IMR-90 (cell line): ENCODE results near the gene UBALD1. TPM values are rescaled to one million over a fixed set of nuclear protein-coding genes. Genes with fewer than 3 reads are reported as not detected.

ENCODE experiments used
- ATAC-seq: fragments of 200-7000 bp; cut with Tn5 transposase; 2 replicates; pipeline ENCODE4 v1.9.1; 2020; ENCODE audit warnings: low read depth, mild to moderate bottlenecking, moderate library complexity
- BruUV-seq: library from RNA; stranded (reverse); fragments of 400-500 nt; replicated peaks from 2 replicates; lab custom pipeline; 2021; lab: Mats Ljungman, UMichigan
- CTCF ChIA-PET: fragments of 300-600 bp; formaldehyde crosslinking; extraction: SDS; loops from one replicate; lab custom pipeline; 2021; ENCODE audit warnings: antibody characterized with exemption; lab: Yijun Ruan, JAX
- POLR2A ChIA-PET: fragments of 300-600 bp; sonication (Branson Sonifier 250); formaldehyde crosslinking; loops from one replicate; lab custom pipeline; 2022; ENCODE audit warnings: antibody characterized with exemption; ENCODE audit not compliant: unreplicated experiment; lab: Charles Lee
- DNase-seq: peaks from one replicate; pipeline ENCODE4 v3.0.0; 2013
- H2AFZ ChIP-seq: replicated peaks from 2 replicates; pipeline ENCODE3; 2013; ENCODE audit warnings: low read length, mild to moderate bottlenecking; ENCODE audit not compliant: poor library complexity
- H2AK5ac ChIP-seq: 2 replicates; pipeline ENCODE4 v1.6.1; 2013; ENCODE audit warnings: low read depth, low read length, inconsistent platforms
- H2AK9ac ChIP-seq: replicated peaks from 2 replicates; pipeline ENCODE3; 2013; ENCODE audit warnings: mild to moderate bottlenecking, low read depth, low read length, moderate library complexity; ENCODE audit not compliant: poor library complexity
- H2BK120ac ChIP-seq: 2 replicates; pipeline ENCODE4 v1.6.1; 2013; ENCODE audit warnings: low read depth, low read length, inconsistent platforms
- H2BK15ac ChIP-seq: 3 replicates; pipeline ENCODE4 v1.6.1; 2013; ENCODE audit warnings: low read depth, low read length, inconsistent platforms
- H2BK20ac ChIP-seq: 2 replicates; pipeline ENCODE4 v1.6.1; 2013; ENCODE audit warnings: low read depth, mild to moderate bottlenecking, inconsistent platforms, low read length, moderate library complexity
- H2BK5ac ChIP-seq: 2 replicates; pipeline ENCODE4 v1.6.1; 2013; ENCODE audit warnings: mild to moderate bottlenecking, low read depth, low read length, inconsistent platforms; ENCODE audit not compliant: poor library complexity, severe bottlenecking
- H3K14ac ChIP-seq: replicated peaks from 2 replicates; pipeline ENCODE4 v1.6.1; 2013; ENCODE audit warnings: low read depth, low read length, inconsistent platforms
- H3K18ac ChIP-seq: 2 replicates; pipeline ENCODE4 v1.6.1; 2013; ENCODE audit warnings: low read depth, low read length, control low read depth
- H3K23ac ChIP-seq: 2 replicates; pipeline ENCODE4 v1.6.1; 2013; ENCODE audit warnings: low read depth, low read length, inconsistent platforms
- H3K27ac ChIP-seq: 2 replicates; pipeline ENCODE4 v1.5.1; 2013; ENCODE audit warnings: mild to moderate bottlenecking, control low read depth, low read length; ENCODE audit not compliant: insufficient read depth
- H3K27me3 ChIP-seq: 2 replicates; pipeline ENCODE4 v1.6.1; 2013; ENCODE audit warnings: low read length; ENCODE audit not compliant: control insufficient read depth, insufficient read depth
- H3K36me3 ChIP-seq: 2 replicates; pipeline ENCODE4 v1.6.1; 2013; ENCODE audit warnings: low read length, mixed read lengths; ENCODE audit not compliant: control insufficient read depth, insufficient read depth
- H3K4ac ChIP-seq: 2 replicates; pipeline ENCODE4 v1.6.1; 2013; ENCODE audit warnings: low read depth, low read length, inconsistent platforms
- H3K4me1 ChIP-seq: 2 replicates; pipeline ENCODE4 v1.6.1; 2013; ENCODE audit warnings: low read length, mixed read lengths; ENCODE audit not compliant: control insufficient read depth, insufficient read depth
- H3K4me2 ChIP-seq: 2 replicates; pipeline ENCODE4 v1.6.1; 2013; ENCODE audit warnings: low read depth, mild to moderate bottlenecking, control low read depth, low read length, moderate library complexity
- H3K4me3 ChIP-seq: 2 replicates; pipeline ENCODE4 v1.5.1; 2013; ENCODE audit warnings: low read depth, mild to moderate bottlenecking, control low read depth, low read length, moderate library complexity; ENCODE audit not compliant: insufficient read depth
- H3K56ac ChIP-seq: 2 replicates; pipeline ENCODE4 v1.6.1; 2013; ENCODE audit warnings: low read length, inconsistent platforms; ENCODE audit not compliant: insufficient read depth; ENCODE audit errors: extremely low read depth
- H3K79me1 ChIP-seq, 2 experiments: 2 replicates each; pipeline ENCODE4 v1.6.1; 2013; ENCODE audit warnings: low read length in 2 of 2, inconsistent platforms in 1 of 2, low read depth in 1 of 2
- H3K9ac ChIP-seq: 2 replicates; pipeline ENCODE4 v1.6.1; 2013; ENCODE audit warnings: low read depth, low read length, control low read depth
- H3K9me1 ChIP-seq: 2 replicates; pipeline ENCODE4 v1.6.1; 2013; ENCODE audit warnings: low read length, inconsistent platforms; ENCODE audit not compliant: insufficient read depth
- H3K9me3 ChIP-seq: 2 replicates; pipeline ENCODE4 v1.6.1; 2013; ENCODE audit warnings: low read length; ENCODE audit not compliant: control insufficient read depth, insufficient read depth
- H4K20me1 ChIP-seq: 2 replicates; pipeline ENCODE4 v1.6.1; 2013; ENCODE audit warnings: low read length, inconsistent platforms; ENCODE audit not compliant: insufficient read depth
- H4K5ac ChIP-seq: 2 replicates; pipeline ENCODE4 v1.6.1; 2013; ENCODE audit warnings: mild to moderate bottlenecking, low read depth, low read length, control low read depth
- H4K8ac ChIP-seq, 2 experiments: 2 replicates each; pipeline ENCODE4 v1.6.1; 2013; ENCODE audit warnings: low read depth in 2 of 2, low read length in 2 of 2, control low read depth in 1 of 2, inconsistent platforms in 1 of 2
- H4K91ac ChIP-seq: 2 replicates; pipeline ENCODE4 v1.6.1; 2013; ENCODE audit warnings: low read depth, low read length, inconsistent platforms; ENCODE audit not compliant: insufficient read depth
- BHLHE40 ChIP-seq: fragments of 150-350 bp; IDR thresholded peaks from 2 replicates; pipeline ENCODE4 v1.6.1; 2016; ENCODE audit warnings: mild to moderate bottlenecking, low read depth, low read length
- CEBPB ChIP-seq: IDR thresholded peaks from 2 replicates; pipeline ENCODE4 v1.6.1; 2012; ENCODE audit warnings: low read depth, low read length, improper control_type of control experiment
- CTCF ChIP-seq: conservative IDR thresholded peaks from 2 replicates; pipeline ENCODE4 v1.5.1; 2012; ENCODE audit warnings: mild to moderate bottlenecking, low read depth, low read length, improper control_type of control experiment
- MXI1 ChIP-seq: IDR thresholded peaks from 2 replicates; pipeline ENCODE4 v1.6.1; 2012; ENCODE audit warnings: low read depth, mild to moderate bottlenecking, low read length, moderate library complexity, borderline replicate concordance
- NFE2L2 ChIP-seq: fragments of 150-350 bp; IDR thresholded peaks from 2 replicates; pipeline ENCODE4 v1.6.1; 2016; ENCODE audit warnings: low read depth, mild to moderate bottlenecking, low read length
- USF2 ChIP-seq: fragments of 150-350 bp; IDR thresholded peaks from 2 replicates; pipeline ENCODE4 v1.6.1; 2017; ENCODE audit warnings: mild to moderate bottlenecking, antibody characterized with exemption, low read length, low read depth
- WGBS, 2 experiments: methylation state at CpG; one replicate each; pipeline versions ENCODE4 v1.1.5 to v1.1.7; 2013; ENCODE audit warnings: missing lambda C conversion rate in 2 of 2; ENCODE audit not compliant: insufficient read length in 1 of 2; ENCODE audit errors: extremely low coverage in 2 of 2; 5-methylcytosine and 5-hydroxymethylcytosine counted together
- dilution Hi-C: fragments of 300-500 bp; cut with HindIII; formaldehyde crosslinking; loops from one replicate; pipeline ENCODE4 v1.14.3; 2018; ENCODE audit warnings: low sequenced_read_pairs; ENCODE audit not compliant: unreplicated experiment
- in situ Hi-C: fragments of 300-500 bp; cut with MboI; formaldehyde crosslinking; loops from 3 replicates; pipeline ENCODE4 v1.14.3; 2019; ENCODE audit warnings: low sequenced_read_pairs, inconsistent platforms, mixed read lengths
- intact Hi-C: fragments of 100-400 bp; cut with micrococcal nuclease; formaldehyde crosslinking; loops from 2 replicates; pipeline ENCODE4 v1.10.0; 2022
- polyA plus RNA-seq, 3 experiments: library from polyadenylated mRNA; depleted of rRNA; stranded (reverse); fragments of >200 nt; gene quantifications; 2 replicates each; pipeline ENCODE4 v1.2.3, GENCODE V29; 2012; ENCODE audit warnings: low replicate concordance in 1 of 3
- total RNA-seq: library from RNA; depleted of rRNA; stranded (reverse); fragments of >200 nt; gene quantifications from 2 replicates; pipeline ENCODE4 v1.2.3, GENCODE V29; 2012
- TF ChIP-seq, protein P1 (sequence below): fragments of 150-350 bp; IDR thresholded peaks from 2 replicates; pipeline ENCODE4 v1.6.1; 2016; ENCODE audit warnings: low read depth, mild to moderate bottlenecking, low read length, moderate library complexity, borderline replicate concordance

UBALD1 gene
- total and polyA plus RNA-seq, 2 of the 4 experiments (the other 2 are of a cell fraction): 1.3 to 14.5 TPM

DNA sequence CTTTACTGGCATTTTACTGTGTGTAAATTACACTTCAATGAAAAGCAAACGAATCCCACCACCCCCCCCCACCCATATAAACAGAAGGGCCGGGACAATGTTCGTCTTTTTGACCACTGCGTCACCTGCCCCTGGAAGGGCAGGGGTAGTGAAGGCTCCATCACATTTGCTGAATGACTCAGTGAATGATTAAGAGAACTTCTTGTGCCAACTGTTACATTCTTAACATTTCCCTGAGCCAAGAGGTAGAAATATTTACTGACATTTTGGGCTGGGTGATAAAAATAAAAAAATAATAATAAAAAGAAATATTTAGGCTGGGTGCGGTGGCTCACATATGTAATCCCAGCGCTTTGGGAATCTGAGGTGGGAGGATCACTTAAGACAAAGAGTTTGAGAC lies 34.4 kb downstream of the UBALD1 start:
- H3K4me1 ChIP-seq: no peaks in the 10 kb centered on the region
- H3K79me1 ChIP-seq: no peaks in the 10 kb centered on the region
- no peak overlapping the region for H3K14ac ChIP-seq
- CTCF ChIA-PET: no interaction called here
- H4K5ac ChIP-seq: no peak overlapping the region
- H2AFZ ChIP-seq: no peak overlapping the region
- ATAC-seq (no peak), DNase-seq (no peak)
- no peaks in the 10 kb centered on the region for H3K9me3 ChIP-seq
- in situ Hi-C loops (no loop called here), intact Hi-C loops (no loop called here), dilution Hi-C loops (no loop called here)
- H3K4me3 ChIP-seq: no peak overlapping the region
- no peak overlapping the region for H2AK5ac ChIP-seq
- H3K27ac ChIP-seq: no peak overlapping the region
- H3K56ac ChIP-seq: no peak overlapping the region
- TF ChIP-seq, protein P1, sequence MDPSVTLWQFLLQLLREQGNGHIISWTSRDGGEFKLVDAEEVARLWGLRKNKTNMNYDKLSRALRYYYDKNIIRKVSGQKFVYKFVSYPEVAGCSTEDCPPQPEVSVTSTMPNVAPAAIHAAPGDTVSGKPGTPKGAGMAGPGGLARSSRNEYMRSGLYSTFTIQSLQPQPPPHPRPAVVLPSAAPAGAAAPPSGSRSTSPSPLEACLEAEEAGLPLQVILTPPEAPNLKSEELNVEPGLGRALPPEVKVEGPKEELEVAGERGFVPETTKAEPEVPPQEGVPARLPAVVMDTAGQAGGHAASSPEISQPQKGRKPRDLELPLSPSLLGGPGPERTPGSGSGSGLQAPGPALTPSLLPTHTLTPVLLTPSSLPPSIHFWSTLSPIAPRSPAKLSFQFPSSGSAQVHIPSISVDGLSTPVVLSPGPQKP: no peak
- TF ChIP-seq MXI1 (no peak), CEBPB (no peak), NFE2L2 (no peak), CTCF (no peak), BHLHE40 (no peak), USF2 (no peak)
- no peak overlapping the region for H2BK120ac ChIP-seq
- H3K18ac ChIP-seq: no peak overlapping the region
- no peak overlapping the region for H3K4me2 ChIP-seq
- no peaks in the 10 kb centered on the region for H3K36me3 ChIP-seq
- H2AK9ac ChIP-seq: no peak overlapping the region
- H3K4ac ChIP-seq: no peak overlapping the region
- H3K9ac ChIP-seq: no peak overlapping the region
- peaks cover 2% of the 10 kb centered on the region; the same call in 1 of the 2 replicates for H3K27me3 ChIP-seq
- no peaks in the 10 kb centered on the region for H3K9me1 ChIP-seq
- WGBS, 2 experiments: no CpG with 5 or more reads among the region's 6 CpGs
- no peak overlapping the region for H2BK20ac ChIP-seq
- no TSS peak for BruUV-seq
- no peak overlapping the region for H4K8ac ChIP-seq
- POLR2A ChIA-PET: no interaction called here
- no peak overlapping the region for H2BK5ac ChIP-seq
- H4K91ac ChIP-seq: no peak overlapping the region
- H2BK15ac ChIP-seq: no peak overlapping the region
- H4K20me1 ChIP-seq: no peaks in the 10 kb centered on the region
- no peak overlapping the region for H3K23ac ChIP-seq
